Neuronal stem cell (in vitro differentiated cells): ENCODE results near the gene ADIG.

Experiments used
- DNase-seq: peaks from one replicate; pipeline ENCODE4 v3.0.0-alpha.2; 2013; ENCODE audit warnings: low spot score
- H2AFZ ChIP-seq: one replicate; pipeline ENCODE4 v1.6.1; 2013; ENCODE audit warnings: mild to moderate bottlenecking, low read length, inconsistent platforms
- H2AK5ac ChIP-seq: 2 replicates; pipeline ENCODE4 v1.6.1; 2013; ENCODE audit warnings: low read depth, mild to moderate bottlenecking, inconsistent platforms, low read length, moderate library complexity, mixed read lengths
- H2BK120ac ChIP-seq: 2 replicates; pipeline ENCODE4 v1.6.1; 2013; ENCODE audit warnings: low read depth, mild to moderate bottlenecking, inconsistent platforms, low read length, moderate library complexity, mixed read lengths
- H2BK12ac ChIP-seq: one replicate; pipeline ENCODE4 v1.6.1; 2013; ENCODE audit warnings: low read length, inconsistent platforms
- H2BK15ac ChIP-seq: 2 replicates; pipeline ENCODE4 v1.6.1; 2013; ENCODE audit warnings: mild to moderate bottlenecking, low read length, inconsistent platforms, mixed read lengths
- H2BK5ac ChIP-seq: one replicate; pipeline ENCODE4 v1.6.1; 2013; ENCODE audit warnings: inconsistent platforms, mild to moderate bottlenecking, low read length, moderate library complexity
- H3K14ac ChIP-seq: one replicate; pipeline ENCODE4 v1.6.1; 2013; ENCODE audit warnings: low read length, inconsistent platforms
- H3K18ac ChIP-seq: 2 replicates; pipeline ENCODE4 v1.6.1; 2013; ENCODE audit warnings: low read length, inconsistent platforms
- H3K23ac ChIP-seq: 2 replicates; pipeline ENCODE4 v1.6.1; 2013; ENCODE audit warnings: low read depth, mild to moderate bottlenecking, mixed read lengths, low read length, inconsistent platforms; ENCODE audit not compliant: poor library complexity
- H3K27ac ChIP-seq: replicated peaks from 3 replicates; pipeline ENCODE4 v1.5.1; 2013; ENCODE audit warnings: low read length, inconsistent platforms
- H3K27me3 ChIP-seq, 3 experiments: 2 replicates each; pipeline ENCODE4 v1.6.1; 2013; ENCODE audit warnings: low read length in 3 of 3, mild to moderate bottlenecking in 2 of 3, inconsistent platforms in 1 of 3, low read depth in 1 of 3, mixed read lengths in 1 of 3, moderate library complexity in 1 of 3; ENCODE audit not compliant: control insufficient read depth in 3 of 3, insufficient read depth in 3 of 3
- H3K36me3 ChIP-seq, 2 donors: replicated peaks in 1 of 2; 2 replicates each; pipeline ENCODE4 v1.6.1; 2013; ENCODE audit warnings: low read length in 2 of 2; ENCODE audit not compliant: control insufficient read depth in 2 of 2, insufficient read depth in 2 of 2
- H3K4ac ChIP-seq: 2 replicates; pipeline ENCODE4 v1.6.1; 2013; ENCODE audit warnings: inconsistent platforms, mild to moderate bottlenecking, low read length, moderate library complexity
- H3K4me1 ChIP-seq, 2 donors: 1 replicate in 1 of 2; 2 replicates in 1 of 2; pipeline ENCODE4 v1.6.1; 2013; ENCODE audit warnings: low read length in 2 of 2, low read depth in 1 of 2; ENCODE audit not compliant: control insufficient read depth in 2 of 2, insufficient read depth in 1 of 2
- H3K4me2 ChIP-seq: one replicate; pipeline ENCODE4 v1.6.1; 2013; ENCODE audit warnings: mild to moderate bottlenecking, low read length, inconsistent platforms; ENCODE audit not compliant: insufficient read depth, poor library complexity, severe bottlenecking
- H3K4me3 ChIP-seq, 2 donors: 2 replicates each; pipeline ENCODE4 v1.5.1; 2013; ENCODE audit warnings: low read length in 2 of 2, mild to moderate bottlenecking in 2 of 2, inconsistent platforms in 1 of 2, moderate library complexity in 1 of 2
- H3K79me1 ChIP-seq: one replicate; pipeline ENCODE4 v1.6.1; 2013; ENCODE audit warnings: low read depth, mild to moderate bottlenecking, inconsistent platforms, low read length, moderate library complexity
- H3K9ac ChIP-seq: one replicate; pipeline ENCODE4 v1.6.1; 2013; ENCODE audit warnings: mild to moderate bottlenecking, low read depth, low read length, inconsistent platforms; ENCODE audit not compliant: poor library complexity
- H3K9me3 ChIP-seq, 2 donors: replicated peaks in 1 of 2; 2 replicates each; pipeline versions ENCODE3 to v1.6.1; 2013; ENCODE audit warnings: low read length in 2 of 2, mild to moderate bottlenecking in 2 of 2, inconsistent platforms in 1 of 2, low read depth in 1 of 2, mixed read lengths in 1 of 2, moderate library complexity in 1 of 2; ENCODE audit not compliant: control insufficient read depth in 2 of 2, insufficient read depth in 1 of 2
- H4K8ac ChIP-seq: one replicate; pipeline ENCODE4 v1.6.1; 2013; ENCODE audit warnings: low read depth, mild to moderate bottlenecking, inconsistent platforms, low read length, moderate library complexity
- H4K91ac ChIP-seq: one replicate; pipeline ENCODE4 v1.6.1; 2013; ENCODE audit warnings: low read length, low read depth, mild to moderate bottlenecking, inconsistent platforms; ENCODE audit not compliant: poor library complexity
- WGBS, 2 donors: extraction: QIAGEN DNeasy Blood & Tissue Kit; methylation state at CpG; one replicate each; pipeline ENCODE4 v1.1.7; 2013; ENCODE audit warnings: missing lambda C conversion rate in 2 of 2, mixed read lengths in 1 of 2; ENCODE audit not compliant: insufficient read length in 2 of 2, insufficient replicate concordance in 1 of 2; ENCODE audit errors: extremely low coverage in 2 of 2; 5-methylcytosine and 5-hydroxymethylcytosine counted together

The ADIG gene

DNA sequence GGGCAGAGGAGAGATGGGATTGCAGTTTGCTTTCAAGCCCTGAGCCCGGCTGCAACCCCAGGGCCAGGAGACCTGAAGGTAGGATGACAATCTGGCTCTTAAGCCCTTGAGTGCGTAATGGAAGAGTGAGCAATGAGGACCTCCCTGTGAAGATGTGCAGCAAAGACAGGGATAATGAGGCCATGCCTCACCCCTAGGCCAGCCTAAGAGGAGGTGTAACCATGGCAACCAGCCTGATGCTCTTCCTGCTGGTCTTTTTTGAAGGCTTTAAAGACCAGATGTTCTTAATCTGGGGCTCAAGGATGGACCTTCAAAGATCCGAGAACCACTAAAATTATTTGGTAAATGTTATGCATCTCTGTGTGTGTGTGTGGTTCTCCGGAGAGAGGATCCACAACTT, 28.8 kb downstream of the ADIG start:
- H2BK5ac ChIP-seq, result no peak overlapping the region
- H4K8ac ChIP-seq, result no peak overlapping the region
- no peak overlapping the region for H4K91ac ChIP-seq
- no peak overlapping the region for H2BK15ac ChIP-seq
- WGBS, 2 donors, result no CpG with 5 or more reads among the region's 4 CpGs
- H3K79me1 ChIP-seq, result no peaks in the 10 kb centered on the region
- peaks cover 0 to 31% (median 0%) of the 10 kb centered on the region in 3 experiments for H3K27me3 ChIP-seq
- peaks cover 0 to 7% of the 10 kb centered on the region in 2 donors for H3K4me1 ChIP-seq
- DNase-seq, result no peak
- H3K18ac ChIP-seq, result no peak overlapping the region
- no peak overlapping the region for H2BK12ac ChIP-seq
- H3K9ac ChIP-seq, result no peak overlapping the region
- no peak overlapping the region for H3K4me2 ChIP-seq
- H3K9me3 ChIP-seq, result peaks cover 0 to 2% of the 10 kb centered on the region in 2 donors
- no peaks in the 10 kb centered on the region for H3K36me3 ChIP-seq
- H3K4ac ChIP-seq, result no peak overlapping the region
- H3K14ac ChIP-seq, result no peak overlapping the region
- H2AK5ac ChIP-seq, result no peak overlapping the region
- no peak overlapping the region for H3K27ac ChIP-seq
- H2AFZ ChIP-seq, result no peak overlapping the region
- H3K23ac ChIP-seq, result no peak overlapping the region
- no peak overlapping the region for H3K4me3 ChIP-seq
- H2BK120ac ChIP-seq, result no peak overlapping the region

DNA sequence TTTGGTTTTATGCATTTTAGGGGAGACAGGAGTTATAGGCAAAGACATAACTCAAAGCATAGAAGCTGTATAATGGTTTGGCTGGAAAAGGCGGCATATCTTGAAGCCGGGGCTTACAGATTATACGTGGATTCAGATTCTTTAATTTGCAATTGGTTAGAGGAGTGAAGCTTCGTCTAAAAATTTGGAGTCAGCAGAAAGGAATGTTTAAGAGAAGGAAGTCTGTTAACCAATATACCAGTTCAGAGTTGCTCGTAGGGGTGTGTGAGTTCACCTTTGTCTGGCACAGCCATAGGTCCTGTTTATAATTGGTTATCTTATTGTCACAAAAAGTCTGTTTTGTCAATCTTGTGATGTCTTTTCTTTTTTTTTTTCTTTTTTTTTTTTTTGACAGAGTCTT, 29.5 kb downstream of the ADIG start:
- Histone ChIP-seq H3K27ac (no peak overlapping the region), H2BK15ac (no peak overlapping the region), H3K4me1 (peaks cover 0 to 5% of the 10 kb centered on the region in 2 donors), H2BK120ac (no peak overlapping the region), H4K91ac (no peak overlapping the region), H3K36me3 (no peaks in the 10 kb centered on the region), H3K14ac (no peak overlapping the region), H3K4me3 (no peak overlapping the region), H3K4me2 (no peak overlapping the region), H2BK12ac (no peak overlapping the region), H3K79me1 (no peaks in the 10 kb centered on the region), H3K9me3 (peaks cover 0 to 2% of the 10 kb centered on the region in 2 donors), H2AFZ (no peak overlapping the region), H2AK5ac (no peak overlapping the region), H3K23ac (no peak overlapping the region), H4K8ac (no peak overlapping the region), H3K4ac (no peak overlapping the region), H3K27me3 (peaks cover 0 to 29% (median 0%) of the 10 kb centered on the region in 3 experiments), H2BK5ac (no peak overlapping the region), H3K9ac (no peak overlapping the region), H3K18ac (no peak overlapping the region)
- no peak for DNase-seq
- WGBS, 2 donors, result no CpG with 5 or more reads among the region's 5 CpGs

DNA sequence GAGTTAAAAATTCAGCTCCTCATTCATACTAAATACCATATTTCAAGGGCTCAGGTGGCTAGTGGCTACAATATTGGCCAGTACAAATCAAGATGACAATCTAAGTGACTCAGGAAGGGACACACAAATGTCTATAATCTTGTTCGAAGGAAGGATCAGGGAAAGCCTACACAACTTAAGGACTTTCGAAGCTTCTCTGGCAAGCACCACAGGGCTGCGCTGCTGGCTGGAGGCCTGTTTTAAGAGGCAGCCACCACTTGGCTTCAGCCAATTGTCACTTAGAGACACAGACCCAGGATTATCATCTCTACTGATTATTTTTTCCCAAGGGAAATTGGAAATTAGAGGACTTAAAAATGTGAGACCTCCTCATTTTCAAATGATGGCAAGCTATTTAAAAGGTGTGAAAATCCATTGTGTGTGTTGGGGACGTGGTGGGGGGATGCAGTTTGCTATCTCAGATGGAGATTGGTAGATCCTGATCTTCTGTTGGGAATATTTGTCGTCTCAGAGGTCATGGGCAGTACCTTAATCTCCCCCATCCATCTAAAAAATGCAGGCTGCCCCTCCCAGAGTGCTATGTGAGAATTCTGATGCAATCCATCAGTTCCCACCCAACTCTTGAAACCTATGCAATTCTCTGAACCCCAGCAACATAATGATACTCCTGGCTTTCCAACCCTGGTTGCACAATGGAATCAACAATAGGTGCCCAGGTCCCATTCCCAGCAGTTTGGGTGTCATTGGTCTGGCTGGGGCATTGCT, 31.9 kb downstream of the ADIG start:
- Histone ChIP-seq H3K27ac (no peak overlapping the region), H3K9me3 (peaks cover 0 to 4% of the 10 kb centered on the region in 2 donors), H3K27me3 (peaks cover 0 to 27% (median 0%) of the 10 kb centered on the region in 3 experiments), H3K23ac (no peak overlapping the region), H3K4me1 (peaks cover 0 to 5% of the 10 kb centered on the region in 2 donors), H4K8ac (no peak overlapping the region), H2AFZ (no peak overlapping the region), H2BK15ac (no peak overlapping the region), H3K36me3 (no peaks in the 10 kb centered on the region), H2AK5ac (no peak overlapping the region), H3K4me3 (no peak overlapping the region), H2BK12ac (no peak overlapping the region), H2BK120ac (no peak overlapping the region), H3K14ac (no peak overlapping the region), H3K4ac (no peak overlapping the region), H3K79me1 (no peaks in the 10 kb centered on the region), H3K18ac (no peak overlapping the region), H3K9ac (no peak overlapping the region), H3K4me2 (no peak overlapping the region), H2BK5ac (no peak overlapping the region), H4K91ac (no peak overlapping the region)
- DNase-seq, result no peak
- no CpG with 5 or more reads among the region's 5 CpGs for WGBS, 2 donors

DNA sequence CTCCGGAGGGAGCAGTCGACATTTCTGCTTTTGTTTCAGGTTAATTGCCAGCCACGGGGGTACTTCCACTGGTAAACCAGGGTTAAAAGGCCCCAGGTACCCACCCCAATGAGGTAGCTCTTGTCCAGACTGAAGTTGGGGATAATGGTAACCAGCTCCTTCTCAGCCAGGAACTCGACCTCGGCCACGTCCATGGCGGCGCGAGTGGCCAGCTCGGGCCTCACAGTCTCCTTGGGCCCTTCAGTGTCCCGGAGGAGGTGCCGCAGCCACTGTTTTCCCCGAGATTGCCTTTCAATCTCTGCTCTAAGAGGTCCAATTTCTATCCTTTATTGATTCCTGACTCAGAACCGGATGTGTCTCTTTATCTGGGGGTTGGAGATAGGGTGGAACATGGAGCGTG, 34.3 kb downstream of the ADIG start:
- H3K9ac ChIP-seq, result peak overlapping the region; percentile 36
- no peak overlapping the region for H4K8ac ChIP-seq
- H4K91ac ChIP-seq, result no peak overlapping the region
- H3K79me1 ChIP-seq, result no peaks in the 10 kb centered on the region
- no peak overlapping the region for H2BK5ac ChIP-seq
- H2BK12ac ChIP-seq, result no peak overlapping the region
- no peak overlapping the region for H3K4me3 ChIP-seq
- no peak overlapping the region for H2BK120ac ChIP-seq
- H3K4me2 ChIP-seq, result no peak overlapping the region
- H3K14ac ChIP-seq, result no peak overlapping the region
- H3K18ac ChIP-seq, result no peak overlapping the region
- peaks cover 0 to 36% (median 0%) of the 10 kb centered on the region in 3 experiments for H3K27me3 ChIP-seq
- no peak overlapping the region for H3K27ac ChIP-seq
- no peaks in the 10 kb centered on the region for H3K36me3 ChIP-seq
- no peak overlapping the region for H2AFZ ChIP-seq
- DNase-seq, result no peak
- H3K4ac ChIP-seq, result no peak overlapping the region
- peak overlapping the region; percentile 25 for H2AK5ac ChIP-seq
- H3K23ac ChIP-seq, result no peak overlapping the region
- peaks cover 0 to 4% of the 10 kb centered on the region in 2 donors for H3K9me3 ChIP-seq
- no peak overlapping the region for H2BK15ac ChIP-seq
- no peaks in the 10 kb centered on the region for H3K4me1 ChIP-seq
- no CpG with 5 or more reads among the region's 15 CpGs for WGBS, 2 donors
